ENCODE results near the gene PTTG2. TPM values are rescaled to one million over a fixed set of nuclear protein-coding genes. Genes with fewer than 3 reads are reported as not detected.

Gene PTTG2
- polyA plus RNA-seq, 1 donor (not counting 4 experiments of a cell fraction or from before 2014, with no cell fraction given), result not detected

DNA sequence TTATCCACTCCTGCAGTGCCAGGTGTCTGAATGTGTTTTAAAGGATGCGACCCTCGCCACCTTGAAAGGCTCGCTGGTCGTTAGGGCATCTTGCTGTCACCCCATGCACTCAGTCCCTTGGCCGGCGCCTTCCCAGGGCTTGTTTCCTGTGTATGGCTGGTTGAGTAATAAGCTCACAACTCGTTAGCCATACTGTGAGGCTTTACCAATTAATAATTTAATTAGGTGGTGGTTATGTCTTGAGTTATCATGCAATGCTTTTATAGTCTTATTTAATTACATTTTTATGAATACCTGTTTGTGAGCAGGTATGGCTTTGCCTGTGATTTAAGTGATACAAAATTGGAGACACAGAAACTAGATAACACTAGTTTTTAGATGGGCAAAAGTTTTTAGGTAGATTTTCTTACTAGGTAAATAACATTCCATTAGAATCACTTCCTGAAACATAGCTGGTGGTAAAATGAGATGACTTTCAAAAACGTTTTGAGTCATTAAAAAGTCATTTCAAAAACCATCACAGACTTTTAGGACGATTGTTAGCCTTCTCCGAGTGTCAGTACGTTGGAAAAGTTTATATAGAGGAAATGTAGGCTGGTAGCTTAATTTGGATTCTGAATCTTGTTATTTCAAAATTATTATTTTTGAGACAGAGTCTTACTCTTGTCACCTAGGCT, 18.2 kb downstream of the PTTG2 start:
- peak overlapping the region; percentile 53 to 93 (median 83) for H3K4me3 ChIP-seq (ENCODE audit: control insufficient read depth in 2 of 3, extremely low read depth in 1 of 3, insufficient read depth in 2 of 3, low read depth in 1 of 3, low read length in 3 of 3)
- FAIRE-seq (no peak), DNase-seq (ENCODE audit: low read depth, low spot score) (no peak)
- peak overlapping the region; percentile 43 for H3K27ac ChIP-seq (ENCODE audit: control insufficient read depth, insufficient read depth, low read length)
- H3K27me3 ChIP-seq (ENCODE audit: control insufficient read depth, extremely low read depth, insufficient read depth, low read length), result no peaks in the 10 kb centered on the region
- H3K4me2 ChIP-seq (ENCODE audit: control insufficient read depth, extremely low read depth, insufficient read depth, low read depth, low read length), result peak overlapping the region; percentile 99
- no peaks in the 10 kb centered on the region for H3K9me1 ChIP-seq (ENCODE audit: control insufficient read depth, extremely low read depth, insufficient read depth, low read length)
- H3K4me1 ChIP-seq (ENCODE audit: control insufficient read depth, extremely low read depth, insufficient read depth, low read length), result peaks cover 29% of the 10 kb centered on the region
- H3K9me3 ChIP-seq (ENCODE audit: control insufficient read depth, low read depth, low read length), result no peaks in the 10 kb centered on the region
- peak overlapping the region; percentile 78 for H3K9ac ChIP-seq (ENCODE audit: control insufficient read depth, extremely low read depth, insufficient read depth, low read length)
- dilution Hi-C loops (cut with MboI; ENCODE audit: extremely low pct_ligation_motif_present, low sequenced_read_pairs), result no loop called here
- TF ChIP-seq EZH2 (IDR thresholded peaks at IDR 0.05; ENCODE audit: low read length), result no peak
- TF ChIP-seq, protein P1, sequence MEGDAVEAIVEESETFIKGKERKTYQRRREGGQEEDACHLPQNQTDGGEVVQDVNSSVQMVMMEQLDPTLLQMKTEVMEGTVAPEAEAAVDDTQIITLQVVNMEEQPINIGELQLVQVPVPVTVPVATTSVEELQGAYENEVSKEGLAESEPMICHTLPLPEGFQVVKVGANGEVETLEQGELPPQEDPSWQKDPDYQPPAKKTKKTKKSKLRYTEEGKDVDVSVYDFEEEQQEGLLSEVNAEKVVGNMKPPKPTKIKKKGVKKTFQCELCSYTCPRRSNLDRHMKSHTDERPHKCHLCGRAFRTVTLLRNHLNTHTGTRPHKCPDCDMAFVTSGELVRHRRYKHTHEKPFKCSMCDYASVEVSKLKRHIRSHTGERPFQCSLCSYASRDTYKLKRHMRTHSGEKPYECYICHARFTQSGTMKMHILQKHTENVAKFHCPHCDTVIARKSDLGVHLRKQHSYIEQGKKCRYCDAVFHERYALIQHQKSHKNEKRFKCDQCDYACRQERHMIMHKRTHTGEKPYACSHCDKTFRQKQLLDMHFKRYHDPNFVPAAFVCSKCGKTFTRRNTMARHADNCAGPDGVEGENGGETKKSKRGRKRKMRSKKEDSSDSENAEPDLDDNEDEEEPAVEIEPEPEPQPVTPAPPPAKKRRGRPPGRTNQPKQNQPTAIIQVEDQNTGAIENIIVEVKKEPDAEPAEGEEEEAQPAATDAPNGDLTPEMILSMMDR (optimal IDR thresholded peaks at IDR 0.05 in 1 of 3, IDR thresholded peaks at IDR 0.05 in 1 of 3, conservative IDR thresholded peaks at IDR 0.05 in 1 of 3; ENCODE audit: extremely low read depth in 1 of 3, insufficient read depth in 2 of 3, low read length in 3 of 3), result no peak
- peak overlapping the region; percentile 78 for H2AFZ ChIP-seq (ENCODE audit: control insufficient read depth, low read length)
- no peaks in the 10 kb centered on the region for H4K20me1 ChIP-seq (ENCODE audit: control insufficient read depth, extremely low read depth, insufficient read depth, low read length)
- H3K36me3 ChIP-seq (ENCODE audit: control insufficient read depth in 2 of 2, extremely low read depth in 1 of 2, insufficient read depth in 2 of 2, low read length in 2 of 2), result no peaks in the 10 kb centered on the region
- H3K79me2 ChIP-seq (ENCODE audit: control insufficient read depth, insufficient read depth, low read length), result peaks cover 18% of the 10 kb centered on the region

DNA sequence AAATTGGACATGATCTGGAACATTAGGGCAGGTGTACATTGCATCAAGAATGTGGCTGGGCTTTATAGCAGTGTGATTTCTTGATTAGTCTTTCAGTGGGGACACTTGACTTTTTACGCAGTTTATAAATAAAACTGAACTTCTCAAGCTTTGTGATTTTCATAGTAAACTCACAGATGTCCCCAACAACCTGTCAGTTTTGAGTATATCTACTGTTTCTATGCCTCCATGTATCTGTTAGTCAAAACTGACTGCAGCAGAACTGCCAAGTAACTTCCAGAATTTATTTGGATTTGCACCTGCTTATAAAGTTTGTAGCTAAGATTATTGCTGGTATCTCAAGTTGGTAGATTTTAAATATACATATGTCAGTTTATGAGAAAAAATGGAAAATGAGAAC, 20.0 kb downstream of the PTTG2 start:
- peaks cover 29% of the 10 kb centered on the region for H3K4me1 ChIP-seq (ENCODE audit: control insufficient read depth, extremely low read depth, insufficient read depth, low read length)
- H3K9ac ChIP-seq (ENCODE audit: control insufficient read depth, extremely low read depth, insufficient read depth, low read length), result no peak overlapping the region
- H4K20me1 ChIP-seq (ENCODE audit: control insufficient read depth, extremely low read depth, insufficient read depth, low read length), result no peaks in the 10 kb centered on the region
- no peaks in the 10 kb centered on the region for H3K9me3 ChIP-seq (ENCODE audit: control insufficient read depth, low read depth, low read length)
- H3K79me2 ChIP-seq (ENCODE audit: control insufficient read depth, insufficient read depth, low read length), result peaks cover 23% of the 10 kb centered on the region
- no peak for TF ChIP-seq EZH2 (IDR thresholded peaks at IDR 0.05; ENCODE audit: low read length)
- TF ChIP-seq, protein P1 (optimal IDR thresholded peaks at IDR 0.05 in 1 of 3, IDR thresholded peaks at IDR 0.05 in 1 of 3, conservative IDR thresholded peaks at IDR 0.05 in 1 of 3; ENCODE audit: extremely low read depth in 1 of 3, insufficient read depth in 2 of 3, low read length in 3 of 3), result no peak
- H3K9me1 ChIP-seq (ENCODE audit: control insufficient read depth, extremely low read depth, insufficient read depth, low read length), result no peaks in the 10 kb centered on the region
- H3K27ac ChIP-seq (ENCODE audit: control insufficient read depth, insufficient read depth, low read length), result no peak overlapping the region
- DNase-seq (ENCODE audit: low read depth, low spot score) (no peak), FAIRE-seq (peak; percentile 13)
- no peak overlapping the region for H3K4me2 ChIP-seq (ENCODE audit: control insufficient read depth, extremely low read depth, insufficient read depth, low read depth, low read length)
- no peak overlapping the region for H2AFZ ChIP-seq (ENCODE audit: control insufficient read depth, low read length)
- dilution Hi-C loops (cut with MboI; ENCODE audit: extremely low pct_ligation_motif_present, low sequenced_read_pairs), result no loop called here
- H3K27me3 ChIP-seq (ENCODE audit: control insufficient read depth, extremely low read depth, insufficient read depth, low read length), result no peaks in the 10 kb centered on the region
- H3K4me3 ChIP-seq (ENCODE audit: control insufficient read depth in 2 of 3, extremely low read depth in 1 of 3, insufficient read depth in 2 of 3, low read depth in 1 of 3, low read length in 3 of 3), result no peak overlapping the region
- H3K36me3 ChIP-seq (ENCODE audit: control insufficient read depth in 2 of 2, extremely low read depth in 1 of 2, insufficient read depth in 2 of 2, low read length in 2 of 2), result no peaks in the 10 kb centered on the region
